Measurements from ENCODE around the gene STARD8. TPM values are rescaled to one million over a fixed set of nuclear protein-coding genes. Genes with fewer than 3 reads are reported as not detected.

The STARD8 gene
- polyA plus RNA-seq, 1 experiment: 1.3 TPM

GRCh38 chrX:68690936-68691501, 43.6 kb downstream of the STARD8 start:
- Histone ChIP-seq H3K4me3 (ENCODE audit: low read depth, low read length) (no peak overlapping the region), H3K9me3 (ENCODE audit: control insufficient read depth, insufficient read depth, low read length) (no peaks in the 10 kb centered on the region), H3K27me3 (ENCODE audit: control insufficient read depth, insufficient read depth, low read length) (no peaks in the 10 kb centered on the region), H3K27ac (ENCODE audit: low read depth, low read length) (no peak overlapping the region)
- CTCF ChIA-PET: no interaction called here
- no peak for TF ChIP-seq CTCF (IDR thresholded peaks at IDR 0.05; ENCODE audit: low read depth, low read length)
- DNase-seq (ENCODE audit: low read depth, low spot score): no peak
- POLR2A ChIA-PET: no interaction called here

GRCh38 chrX:68691921-68692320, 44.5 kb downstream of the STARD8 start:
- Histone ChIP-seq H3K9me3 (ENCODE audit: control insufficient read depth, insufficient read depth, low read length) (no peaks in the 10 kb centered on the region), H3K27ac (ENCODE audit: low read depth, low read length) (no peak overlapping the region), H3K27me3 (ENCODE audit: control insufficient read depth, insufficient read depth, low read length) (no peaks in the 10 kb centered on the region), H3K4me3 (ENCODE audit: low read depth, low read length) (no peak overlapping the region)
- CTCF ChIA-PET: no interaction called here
- TF ChIP-seq CTCF (IDR thresholded peaks at IDR 0.05; ENCODE audit: low read depth, low read length): no peak
- POLR2A ChIA-PET: no interaction called here
- no peak for DNase-seq (ENCODE audit: low read depth, low spot score)

GRCh38 chrX:68692651-68693050, 45.2 kb downstream of the STARD8 start:
- Histone ChIP-seq H3K9me3 (ENCODE audit: control insufficient read depth, insufficient read depth, low read length) (no peaks in the 10 kb centered on the region), H3K4me3 (ENCODE audit: low read depth, low read length) (no peak overlapping the region), H3K27me3 (ENCODE audit: control insufficient read depth, insufficient read depth, low read length) (no peaks in the 10 kb centered on the region), H3K27ac (ENCODE audit: low read depth, low read length) (no peak overlapping the region)
- ChIA-PET CTCF (no interaction called here), POLR2A (no interaction called here)
- DNase-seq (ENCODE audit: low read depth, low spot score): no peak
- TF ChIP-seq CTCF (IDR thresholded peaks at IDR 0.05; ENCODE audit: low read depth, low read length): no peak

- H3K27me3 ChIP-seq (ENCODE audit: control insufficient read depth, insufficient read depth, low read length): no peaks in the 10 kb centered on the region
- H3K4me3 ChIP-seq (ENCODE audit: low read depth, low read length): peak overlapping the region; percentile 64
- H3K9me3 ChIP-seq (ENCODE audit: control insufficient read depth, insufficient read depth, low read length): no peaks in the 10 kb centered on the region
- CTCF ChIA-PET: no interaction called here
- DNase-seq (ENCODE audit: low read depth, low spot score): no peak
- POLR2A ChIA-PET: no interaction called here
- 0 out of 2 replicates have a peak, but pooled peaks have one; percentile 5 for TF ChIP-seq CTCF (IDR thresholded peaks at IDR 0.05; ENCODE audit: low read depth, low read length)
- H3K27ac ChIP-seq (ENCODE audit: low read depth, low read length): peak overlapping the region; percentile 21
Measured at GRCh38 chrX:68693481-68694434, 46.3 kb downstream of the STARD8 start.
